Measurements from ENCODE around the gene SLC6A20. TPM values are rescaled to one million over a fixed set of nuclear protein-coding genes. Genes with fewer than 3 reads are reported as not detected.
"Not testable (repeated sequence)": the region's sequence is repeated elsewhere in the genome, so short reads cannot be mapped to it uniquely, and the experiment has no call there.

The SLC6A20 gene
- total RNA-seq, 4 donors from 2014 or later = 0.19 to 0.33 (median 0.29) TPM; not detected in 1

DNA sequence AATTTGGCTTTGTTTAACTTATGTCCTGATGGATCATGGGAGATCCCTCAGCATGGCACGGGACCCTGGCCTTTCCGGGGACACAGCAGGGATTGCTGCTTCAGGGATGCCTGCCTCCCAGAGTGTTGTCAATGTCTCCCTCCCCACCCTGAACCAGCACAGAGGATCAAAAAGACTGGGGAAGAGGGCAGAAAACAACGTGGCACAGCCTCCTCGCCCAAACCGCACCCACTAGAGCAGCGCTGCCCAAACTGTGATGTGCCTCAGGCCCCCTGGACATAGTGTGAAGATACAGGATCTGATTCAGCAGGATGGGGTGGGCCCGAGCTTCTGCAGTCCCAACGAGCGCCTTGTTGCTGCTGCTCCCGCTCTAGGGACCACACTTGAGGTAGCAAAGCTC is 34.5 kb downstream of the SLC6A20 start:
- 80% methylated on average over 1 of the region's 10 CpGs for WGBS
- intact Hi-C loops (cut with DNase I) = loop anchor here (5.0 kb wide), 3 partner anchors 80 to 315 kb away; partner anchors contain the start of gene LZTFL1

DNA sequence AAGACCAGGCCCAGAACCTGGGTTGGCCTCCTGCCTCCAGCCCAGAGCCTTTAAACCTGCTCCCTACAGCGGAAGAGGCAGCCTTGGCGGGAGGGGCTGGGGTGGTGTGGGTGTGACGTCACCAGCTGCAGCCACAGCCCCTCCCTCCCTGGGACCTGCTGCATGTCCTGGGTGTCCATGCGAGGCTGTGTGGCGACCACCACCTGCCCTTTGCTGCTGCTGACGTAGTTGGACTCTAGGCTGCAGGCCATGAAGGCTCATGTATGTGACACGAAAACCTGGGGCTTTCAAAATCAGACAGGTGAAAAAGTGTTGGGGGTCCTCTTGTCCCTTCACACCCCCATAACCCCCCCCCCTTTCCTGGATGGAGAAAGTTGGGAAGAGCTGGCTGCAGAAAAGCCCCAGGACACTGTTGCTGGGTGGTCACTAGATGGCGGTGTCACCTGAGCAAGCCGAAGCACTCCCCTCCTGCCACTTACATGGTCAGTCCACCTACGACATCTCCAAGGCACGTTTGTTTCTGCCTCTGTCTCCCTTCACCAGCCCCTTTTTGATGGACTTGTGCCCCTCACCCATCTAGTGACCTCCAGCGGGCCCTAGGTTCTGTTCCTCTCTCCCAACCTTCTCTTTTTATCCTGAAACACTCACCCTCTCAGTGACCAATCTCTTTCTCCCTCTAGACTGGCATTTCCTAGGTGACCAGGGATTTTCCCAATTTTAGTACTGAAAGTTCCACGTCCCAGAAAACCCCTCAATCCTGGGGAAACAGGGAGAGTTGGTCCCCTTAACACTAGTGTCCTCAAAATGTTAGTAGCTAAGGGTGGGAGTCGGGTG is 35.2 kb downstream of the SLC6A20 start:
- no peak for DNase-seq (ENCODE audit: extremely low spot score)
- intact Hi-C loops (cut with DNase I) = loop anchor here (5.0 kb wide), 3 partner anchors 81 to 316 kb away; partner anchors contain the start of gene LZTFL1
- 39% methylated on average over 11 of the region's 14 CpGs for WGBS
- TF ChIP-seq CTCF (IDR thresholded peaks at IDR 0.05) (peak; percentile 71 to 87 (median 79)), POLR2AphosphoS5 (IDR thresholded peaks at IDR 0.05) (no peak)
- H3K9me3 ChIP-seq = no peaks in the 10 kb centered on the region
- peaks cover 0 to 4% (median 1%) of the 10 kb centered on the region in 4 donors for H3K4me1 ChIP-seq
- H3K36me3 ChIP-seq = no peaks in the 10 kb centered on the region
- no peak overlapping the region for H3K4me3 ChIP-seq
- peaks cover 0 to 12% (median 0%) of the 10 kb centered on the region in 4 donors for H3K27me3 ChIP-seq
- H3K27ac ChIP-seq (replicated peaks in 1 of 4) = no peak overlapping the region

More for the DNA sequence above, 34.5 kb downstream of the SLC6A20 start:
- no peak for DNase-seq (ENCODE audit: extremely low spot score)
- H3K27ac ChIP-seq (replicated peaks in 1 of 4) = no peak overlapping the region
- no peak overlapping the region for H3K4me3 ChIP-seq
- H3K27me3 ChIP-seq = peaks cover 0 to 12% (median 0%) of the 10 kb centered on the region in 4 donors
- no peak for TF ChIP-seq CTCF (IDR thresholded peaks at IDR 0.05)
- no peak for TF ChIP-seq POLR2A (IDR thresholded peaks at IDR 0.05; ENCODE audit: low read depth)
- no peak for TF ChIP-seq EP300 (IDR thresholded peaks at IDR 0.05)
- no peak for TF ChIP-seq POLR2AphosphoS5 (IDR thresholded peaks at IDR 0.05)
- no peaks in the 10 kb centered on the region for H3K36me3 ChIP-seq
- H3K4me1 ChIP-seq = peaks cover 0 to 4% (median 1%) of the 10 kb centered on the region in 4 donors
- H3K9me3 ChIP-seq = peaks cover 0 to 2% (median under 1%) of the 10 kb centered on the region in 4 donors

DNA sequence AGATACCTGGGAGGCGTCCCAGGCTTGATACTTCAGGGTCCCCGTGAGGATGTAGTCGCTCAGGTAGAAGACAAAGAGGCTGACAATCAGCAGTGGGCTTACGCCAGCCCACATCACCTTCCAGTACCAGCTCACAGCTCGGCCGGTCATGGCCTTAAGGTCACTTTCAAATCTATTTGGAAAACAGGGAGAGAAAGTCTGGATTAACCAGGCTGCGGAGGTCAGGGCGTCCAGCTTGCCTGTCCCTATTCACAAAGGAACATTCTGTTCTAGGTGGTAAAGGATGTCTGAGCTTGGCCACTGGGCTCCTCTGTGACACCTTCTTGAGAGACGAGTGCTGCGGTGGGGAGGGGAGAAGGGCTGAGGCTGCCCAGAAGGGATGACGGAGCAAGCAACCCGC is 36.5 kb downstream of the SLC6A20 start:
- H3K36me3 ChIP-seq = no peaks in the 10 kb centered on the region
- TF ChIP-seq EP300 (IDR thresholded peaks at IDR 0.05) (no peak), CTCF (IDR thresholded peaks at IDR 0.05) (no peak), POLR2A (IDR thresholded peaks at IDR 0.05; ENCODE audit: low read depth) (no peak), POLR2AphosphoS5 (IDR thresholded peaks at IDR 0.05) (no peak)
- H3K9me3 ChIP-seq = no peaks in the 10 kb centered on the region
- H3K27ac ChIP-seq (replicated peaks in 1 of 4) = no peak overlapping the region
- peak; percentile 90 for DNase-seq (ENCODE audit: extremely low spot score)
- H3K4me3 ChIP-seq = no peak overlapping the region
- peaks cover 0 to 4% (median 1%) of the 10 kb centered on the region in 4 donors for H3K4me1 ChIP-seq
- intact Hi-C loops (cut with DNase I) = loop anchor here (5.0 kb wide), 3 partner anchors 82 to 317 kb away; partner anchors contain the start of gene LZTFL1
- H3K27me3 ChIP-seq = peaks cover 0 to 12% (median 0%) of the 10 kb centered on the region in 4 donors
- WGBS = 86% methylated on average over 12 of the region's 12 CpGs

- Histone ChIP-seq H3K4me3 (no peak overlapping the region), H3K36me3 (no peaks in the 10 kb centered on the region), H3K4me1 (peaks cover 0 to 4% (median 1%) of the 10 kb centered on the region in 4 donors), H3K27me3 (peaks cover 0 to 12% (median 0%) of the 10 kb centered on the region in 4 donors), H3K9me3 (no peaks in the 10 kb centered on the region), H3K27ac (replicated peaks in 1 of 4) (no peak overlapping the region)
- 79% methylated on average over 12 of the region's 16 CpGs for WGBS
- DNase-seq (ENCODE audit: extremely low spot score) = peak; percentile 87
- TF ChIP-seq POLR2AphosphoS5 (IDR thresholded peaks at IDR 0.05) (no peak), EP300 (IDR thresholded peaks at IDR 0.05) (no peak), POLR2A (IDR thresholded peaks at IDR 0.05; ENCODE audit: low read depth) (no peak), CTCF (IDR thresholded peaks at IDR 0.05) (no peak)
- intact Hi-C loops (cut with DNase I) = no loop called here
Measured at GRCh38 chr3:45758871-45759270, 37.5 kb downstream of the SLC6A20 start.

- intact Hi-C loops (cut with DNase I); H3K36me3 ChIP-seq; H3K4me3 ChIP-seq; H3K27me3 ChIP-seq; H3K4me1 ChIP-seq; H3K27ac ChIP-seq (replicated peaks in 1 of 4); H3K9me3 ChIP-seq: not testable (repeated sequence)
- DNase-seq (ENCODE audit: extremely low spot score) = peak; percentile 37
- WGBS = 65% methylated on average over 4 of the region's 7 CpGs
Measured at GRCh38 chr3:45757141-45757540, 39.2 kb downstream of the SLC6A20 start.

Measured in esophagus muscularis mucosa (tissue), 4 donors.